Measurements from ENCODE around the gene KCNH2.
A peak's percentile ranks its signal among the peaks of the same experiment; 100 is the strongest.
"Not testable (repeated sequence)": the region's sequence is repeated elsewhere in the genome, so short reads cannot be mapped to it uniquely, and the experiment has no call there.

KCNH2 gene

GRCh38 chr7:150927157-150927955 is 50.8 kb downstream of the KCNH2 start:
- DNase-seq, result no peak

GRCh38 chr7:150926066-150926465 is 52.1 kb downstream of the KCNH2 start:
- no peak for DNase-seq

GRCh38 chr7:150924369-150924781 is 53.7 kb downstream of the KCNH2 start:
- no peak for DNase-seq

GRCh38 chr7:150923802-150924201 is 54.3 kb downstream of the KCNH2 start:
- DNase-seq, result peak in 1 of 2 experiments; percentile 65

- peak; percentile 68 to 75 for DNase-seq
Measured at GRCh38 chr7:150923196-150923595, 54.9 kb downstream of the KCNH2 start.

- no peak for DNase-seq
Measured at GRCh38 chr7:150919160-150919559, 59.0 kb downstream of the KCNH2 start.

- DNase-seq, result no peak
Measured at GRCh38 chr7:150918378-150918777, 59.7 kb downstream of the KCNH2 start.

GRCh38 chr7:150917969-150918368 is 60.2 kb downstream of the KCNH2 start:
- no peak for DNase-seq

- DNase-seq, result no peak
Measured at GRCh38 chr7:150916670-150917069, 61.5 kb downstream of the KCNH2 start.

GRCh38 chr7:150914966-150915365 is 63.2 kb downstream of the KCNH2 start:
- DNase-seq, result no peak

GRCh38 chr7:150914196-150914595 is 63.9 kb downstream of the KCNH2 start:
- no peak for DNase-seq

GRCh38 chr7:150912427-150912826 is 65.7 kb downstream of the KCNH2 start:
- DNase-seq, result no peak

- DNase-seq, result no peak
Measured at GRCh38 chr7:150911590-150912267, 66.4 kb downstream of the KCNH2 start.

- DNase-seq, result no peak
Measured at GRCh38 chr7:150910996-150911422, 67.1 kb downstream of the KCNH2 start.

- DNase-seq, result not testable (repeated sequence)
Measured at GRCh38 chr7:150910305-150910995, 67.7 kb downstream of the KCNH2 start.

GRCh38 chr7:150909200-150909995 is 68.7 kb downstream of the KCNH2 start:
- DNase-seq, result no peak

GRCh38 chr7:150908173-150908572 is 69.9 kb downstream of the KCNH2 start:
- no peak for DNase-seq

GRCh38 chr7:150904011-150904909 is 73.9 kb downstream of the KCNH2 start:
- no peak for DNase-seq

- DNase-seq, result peak; percentile 25 to 73
Measured at GRCh38 chr7:150903606-150904005, 74.5 kb downstream of the KCNH2 start.

GRCh38 chr7:150902078-150903033 is 75.8 kb downstream of the KCNH2 start:
- DNase-seq, result no peak

Data from NCI-H446 (cell line).